GM18907 (cell line): Measurements from ENCODE around the gene C3orf70.

ENCODE experiments used
- ATAC-seq: cut with Tn5 transposase; IDR thresholded peaks from one replicate; pipeline ENCODE4 v1.9.1; 2021; ENCODE audit warnings: mild to moderate bottlenecking, moderate library complexity; ENCODE audit not compliant: unreplicated experiment

The C3orf70 gene

DNA sequence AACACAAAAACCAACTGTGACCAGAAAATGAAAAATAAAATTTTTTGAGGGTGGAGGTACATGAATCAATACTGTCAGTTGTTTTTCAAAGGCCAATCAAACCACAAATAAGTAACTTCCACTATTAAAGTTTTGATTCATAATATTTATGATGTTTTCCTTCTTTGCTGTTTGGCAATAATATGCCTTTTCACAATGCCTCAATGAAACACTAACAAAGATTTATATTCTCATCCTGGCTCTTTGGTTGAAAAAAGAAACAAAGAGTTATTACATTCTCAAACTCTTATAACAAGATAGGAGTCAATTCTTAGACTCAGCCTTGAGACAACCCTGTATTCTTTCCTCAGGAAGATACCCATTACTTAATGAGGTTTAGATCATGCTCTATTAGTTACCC is 63.1 kb downstream of the C3orf70 start:
- ATAC-seq = no peak

DNA sequence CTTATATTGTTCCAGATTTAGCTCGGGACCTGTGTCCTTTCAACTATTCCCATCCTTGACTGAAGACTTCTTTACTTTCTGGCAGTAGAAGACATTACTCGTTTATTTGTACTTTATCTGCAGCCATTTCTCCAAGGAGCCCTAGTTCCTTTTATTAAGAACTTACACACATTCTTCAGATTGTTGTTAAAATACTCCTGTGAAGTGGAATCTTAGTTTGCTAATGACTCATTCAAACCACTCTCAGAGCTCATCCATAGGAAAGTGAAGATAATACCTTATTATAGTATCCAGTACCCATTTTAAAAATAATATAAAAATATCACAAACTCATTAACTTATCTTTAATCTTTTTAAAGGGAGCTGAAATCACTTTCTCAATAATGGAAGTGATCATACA is 63.5 kb downstream of the C3orf70 start:
- ATAC-seq = no peak

GRCh38 chr3:185087419-185087818 is 65.4 kb downstream of the C3orf70 start:
- ATAC-seq = no peak

- no peak for ATAC-seq
Measured at GRCh38 chr3:185084901-185085300, 68.0 kb downstream of the C3orf70 start.

DNA sequence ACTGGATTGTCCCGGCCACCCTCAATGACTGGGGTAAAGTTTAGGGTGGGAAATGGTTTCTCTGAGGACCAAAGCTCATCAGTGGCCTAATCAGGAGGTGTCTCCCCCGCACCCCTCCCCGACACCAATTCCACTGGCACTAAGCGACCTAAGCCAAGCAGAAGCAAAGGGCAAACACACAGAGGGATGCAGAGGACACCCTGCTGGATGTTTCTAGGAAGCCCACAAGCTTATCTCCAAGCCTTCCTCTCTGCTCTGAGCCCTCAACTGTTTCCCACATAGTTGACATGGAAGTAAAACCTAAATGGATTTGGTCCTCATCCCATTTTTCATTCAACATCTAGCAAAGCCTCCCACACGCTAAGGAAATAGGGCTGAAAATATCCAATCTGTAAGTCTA is 68.5 kb downstream of the C3orf70 start:
- no peak for ATAC-seq

GRCh38 chr3:185082829-185083228 is 70.0 kb downstream of the C3orf70 start:
- no peak for ATAC-seq

GRCh38 chr3:185082149-185082548 is 70.7 kb downstream of the C3orf70 start:
- ATAC-seq = no peak

- no peak for ATAC-seq
Measured at GRCh38 chr3:185081521-185081920, 71.3 kb downstream of the C3orf70 start.

GRCh38 chr3:185079625-185080024 is 73.2 kb downstream of the C3orf70 start:
- ATAC-seq = no peak

- no peak for ATAC-seq
Measured at GRCh38 chr3:185076219-185076618, 76.6 kb downstream of the C3orf70 start.

DNA sequence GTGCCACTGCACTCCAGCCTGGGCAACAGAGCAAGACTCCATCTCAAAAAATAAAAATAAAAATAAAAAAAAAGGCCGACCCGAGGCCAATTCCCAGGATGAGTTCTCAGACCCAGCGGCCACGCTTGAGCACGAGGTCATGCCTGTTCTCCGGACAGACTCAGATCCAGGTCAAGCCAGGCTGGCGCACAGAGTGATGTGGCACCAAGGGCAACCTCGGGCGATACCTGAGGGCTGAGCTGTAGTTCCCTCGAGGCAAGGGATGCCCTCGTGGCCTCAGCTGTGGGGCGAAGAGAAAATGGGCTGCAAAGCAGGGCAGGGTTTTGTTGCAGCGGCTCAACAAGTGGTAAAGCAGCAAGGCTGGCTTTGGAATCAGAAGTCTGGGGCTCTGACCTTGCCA is 77.3 kb downstream of the C3orf70 start:
- no peak for ATAC-seq

DNA sequence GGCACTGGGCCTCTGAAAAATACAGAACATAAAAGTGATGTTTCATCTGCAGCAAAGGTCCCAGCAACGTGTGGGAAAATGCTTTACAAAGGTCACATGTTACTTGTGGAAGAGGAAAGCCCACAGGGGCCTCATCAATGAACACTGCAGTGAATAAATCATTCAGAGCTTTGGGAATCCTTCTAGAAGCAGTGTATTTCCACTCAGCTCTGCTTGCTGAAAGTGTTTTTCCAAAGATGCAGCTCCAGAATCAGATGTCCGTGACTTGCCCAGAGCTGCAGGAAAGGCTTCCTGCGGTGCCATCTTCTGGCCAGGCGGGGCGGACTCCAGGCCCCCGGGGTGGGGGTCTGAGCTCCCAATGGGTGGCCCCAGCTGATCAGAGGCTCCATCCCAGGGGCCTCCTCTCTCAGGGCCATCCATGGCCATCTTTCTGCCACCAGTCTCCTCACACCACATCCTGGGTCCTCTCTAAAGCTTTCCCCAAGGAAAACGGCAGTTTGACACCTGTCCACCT is 81.5 kb downstream of the C3orf70 start:
- no peak for ATAC-seq

GRCh38 chr3:185070491-185071286 is 82.2 kb downstream of the C3orf70 start:
- ATAC-seq = no peak

GRCh38 chr3:185069037-185070030 is 83.5 kb downstream of the C3orf70 start:
- no peak for ATAC-seq

DNA sequence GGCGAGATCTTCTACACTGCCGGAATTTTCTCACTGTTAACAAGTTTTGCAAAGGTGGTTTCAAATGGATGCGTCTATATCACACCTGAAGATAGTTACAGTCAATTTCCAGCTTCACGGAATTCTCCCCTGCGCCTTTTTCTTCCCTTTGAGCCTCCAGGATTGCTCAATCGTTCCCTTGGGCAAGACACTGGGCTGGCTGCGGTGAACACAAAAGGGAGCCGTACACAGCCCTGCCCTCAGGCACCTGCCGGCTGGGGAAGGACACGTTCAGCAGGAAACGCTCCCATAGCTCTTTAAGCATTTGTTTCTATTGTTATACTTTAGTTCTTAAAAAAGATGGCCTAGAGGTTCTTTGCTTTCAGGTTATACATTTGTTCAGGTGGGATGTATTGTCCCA is 85.7 kb downstream of the C3orf70 start:
- no peak for ATAC-seq

DNA sequence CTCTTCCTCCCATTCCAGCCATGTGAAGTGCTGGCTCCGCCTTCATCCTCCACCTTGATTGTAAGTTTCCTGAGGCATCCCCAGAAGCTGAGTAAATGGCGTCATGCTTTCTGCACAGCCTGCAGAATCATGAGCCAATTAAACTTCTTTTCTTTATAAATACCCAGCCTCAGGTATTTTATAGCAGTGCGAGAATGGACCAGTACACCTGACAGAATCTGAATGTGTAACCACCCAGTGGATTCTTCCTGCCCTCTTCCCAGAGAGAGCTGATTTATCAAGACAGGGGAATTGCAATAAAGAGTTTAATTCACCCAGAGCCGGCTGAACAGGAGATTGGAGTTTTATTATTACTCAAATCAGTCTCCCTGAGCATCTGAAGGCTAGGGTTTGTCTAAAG is 86.6 kb downstream of the C3orf70 start:
- no peak for ATAC-seq

GRCh38 chr3:185065059-185065458 is 87.8 kb downstream of the C3orf70 start:
- no peak for ATAC-seq

GRCh38 chr3:185063431-185063830 is 89.4 kb downstream of the C3orf70 start:
- ATAC-seq = no peak

DNA sequence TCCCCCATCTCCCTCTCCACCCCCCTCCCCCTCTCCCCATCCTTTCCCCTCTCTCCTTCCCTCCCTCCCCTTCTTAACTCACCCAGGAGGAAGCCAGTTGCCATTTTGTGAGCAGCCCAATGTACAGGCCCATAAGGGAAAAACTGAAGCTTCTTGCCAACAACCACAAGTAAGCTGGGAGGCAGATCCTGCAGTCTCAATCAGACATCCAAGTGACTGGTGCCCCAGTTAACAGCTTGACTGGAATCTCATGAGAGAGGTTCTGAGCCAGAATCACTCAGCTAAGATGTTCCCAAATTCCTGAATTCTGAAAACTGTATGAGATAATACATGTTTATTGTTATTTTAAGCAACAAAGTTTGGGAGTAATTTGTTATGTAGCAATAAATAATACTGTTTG is 90.7 kb downstream of the C3orf70 start:
- no peak for ATAC-seq

DNA sequence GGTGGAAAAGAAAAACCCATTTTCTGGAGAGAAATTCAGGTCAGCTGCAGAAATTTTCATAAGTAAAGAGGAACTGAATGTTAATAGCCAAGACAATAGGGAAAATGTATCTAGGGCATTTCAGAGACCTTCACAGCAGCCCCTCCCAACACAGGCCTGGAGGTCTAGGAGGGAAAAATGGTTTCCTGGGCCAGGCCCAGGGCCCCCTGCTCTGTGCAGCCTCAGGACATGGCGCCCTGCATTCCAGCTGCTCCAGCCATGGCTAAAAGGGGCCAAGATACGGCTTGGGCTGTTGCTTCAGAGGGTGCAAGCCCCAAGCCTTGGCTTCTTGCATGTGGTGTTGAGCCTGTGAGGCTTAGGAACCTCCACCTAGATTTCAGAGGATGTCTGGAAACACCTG is 92.2 kb downstream of the C3orf70 start:
- ATAC-seq = no peak

- no peak for ATAC-seq
Measured at GRCh38 chr3:185059766-185060165, 93.1 kb downstream of the C3orf70 start.

GRCh38 chr3:185058796-185059195 is 94.1 kb downstream of the C3orf70 start:
- no peak for ATAC-seq
